Mammary epithelial cell (primary cell): ENCODE results near the gene CRABP2.

Experiments used
- CTCF ChIP-seq, 2 donors: IDR thresholded peaks in 1 of 2; conservative IDR thresholded peaks in 1 of 2; 2 replicates each; pipeline ENCODE4 v1.5.1; 2011 to 2012; ENCODE audit warnings: inconsistent platforms in 2 of 2, low read length in 2 of 2, mild to moderate bottlenecking in 2 of 2, control low read depth in 1 of 2, low read depth in 1 of 2; ENCODE audit not compliant: insufficient read depth in 1 of 2; ENCODE audit errors: extremely low read depth in 1 of 2
- EZH2 ChIP-seq: IDR thresholded peaks from 2 replicates; pipeline ENCODE4 v1.6.1; 2012; ENCODE audit warnings: low read length, inconsistent platforms, borderline replicate concordance

GRCh38 chr1:156742017-156742416, 36.6 kb upstream of the CRABP2 start:
- no peak for TF ChIP-seq EZH2
- TF ChIP-seq CTCF (conservative IDR thresholded peaks at IDR 0.05 in 1 of 2, IDR thresholded peaks at IDR 0.05 in 1 of 2; ENCODE audit: extremely low read depth in 1 of 2, insufficient read depth in 1 of 2, low read depth in 1 of 2, low read length in 2 of 2), result no peak
